ENCODE results near the gene INTS2.
"Not testable (repeated sequence)": the region's sequence is repeated elsewhere in the genome, so short reads cannot be mapped to it uniquely, and the experiment has no call there.

The INTS2 gene, protein sequence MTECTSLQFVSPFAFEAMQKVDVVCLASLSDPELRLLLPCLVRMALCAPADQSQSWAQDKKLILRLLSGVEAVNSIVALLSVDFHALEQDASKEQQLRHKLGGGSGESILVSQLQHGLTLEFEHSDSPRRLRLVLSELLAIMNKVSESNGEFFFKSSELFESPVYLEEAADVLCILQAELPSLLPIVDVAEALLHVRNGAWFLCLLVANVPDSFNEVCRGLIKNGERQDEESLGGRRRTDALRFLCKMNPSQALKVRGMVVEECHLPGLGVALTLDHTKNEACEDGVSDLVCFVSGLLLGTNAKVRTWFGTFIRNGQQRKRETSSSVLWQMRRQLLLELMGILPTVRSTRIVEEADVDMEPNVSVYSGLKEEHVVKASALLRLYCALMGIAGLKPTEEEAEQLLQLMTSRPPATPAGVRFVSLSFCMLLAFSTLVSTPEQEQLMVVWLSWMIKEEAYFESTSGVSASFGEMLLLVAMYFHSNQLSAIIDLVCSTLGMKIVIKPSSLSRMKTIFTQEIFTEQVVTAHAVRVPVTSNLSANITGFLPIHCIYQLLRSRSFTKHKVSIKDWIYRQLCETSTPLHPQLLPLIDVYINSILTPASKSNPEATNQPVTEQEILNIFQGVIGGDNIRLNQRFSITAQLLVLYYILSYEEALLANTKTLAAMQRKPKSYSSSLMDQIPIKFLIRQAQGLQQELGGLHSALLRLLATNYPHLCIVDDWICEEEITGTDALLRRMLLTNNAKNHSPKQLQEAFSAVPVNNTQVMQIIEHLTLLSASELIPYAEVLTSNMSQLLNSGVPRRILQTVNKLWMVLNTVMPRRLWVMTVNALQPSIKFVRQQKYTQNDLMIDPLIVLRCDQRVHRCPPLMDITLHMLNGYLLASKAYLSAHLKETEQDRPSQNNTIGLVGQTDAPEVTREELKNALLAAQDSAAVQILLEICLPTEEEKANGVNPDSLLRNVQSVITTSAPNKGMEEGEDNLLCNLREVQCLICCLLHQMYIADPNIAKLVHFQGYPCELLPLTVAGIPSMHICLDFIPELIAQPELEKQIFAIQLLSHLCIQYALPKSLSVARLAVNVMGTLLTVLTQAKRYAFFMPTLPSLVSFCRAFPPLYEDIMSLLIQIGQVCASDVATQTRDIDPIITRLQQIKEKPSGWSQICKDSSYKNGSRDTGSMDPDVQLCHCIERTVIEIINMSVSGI

DNA sequence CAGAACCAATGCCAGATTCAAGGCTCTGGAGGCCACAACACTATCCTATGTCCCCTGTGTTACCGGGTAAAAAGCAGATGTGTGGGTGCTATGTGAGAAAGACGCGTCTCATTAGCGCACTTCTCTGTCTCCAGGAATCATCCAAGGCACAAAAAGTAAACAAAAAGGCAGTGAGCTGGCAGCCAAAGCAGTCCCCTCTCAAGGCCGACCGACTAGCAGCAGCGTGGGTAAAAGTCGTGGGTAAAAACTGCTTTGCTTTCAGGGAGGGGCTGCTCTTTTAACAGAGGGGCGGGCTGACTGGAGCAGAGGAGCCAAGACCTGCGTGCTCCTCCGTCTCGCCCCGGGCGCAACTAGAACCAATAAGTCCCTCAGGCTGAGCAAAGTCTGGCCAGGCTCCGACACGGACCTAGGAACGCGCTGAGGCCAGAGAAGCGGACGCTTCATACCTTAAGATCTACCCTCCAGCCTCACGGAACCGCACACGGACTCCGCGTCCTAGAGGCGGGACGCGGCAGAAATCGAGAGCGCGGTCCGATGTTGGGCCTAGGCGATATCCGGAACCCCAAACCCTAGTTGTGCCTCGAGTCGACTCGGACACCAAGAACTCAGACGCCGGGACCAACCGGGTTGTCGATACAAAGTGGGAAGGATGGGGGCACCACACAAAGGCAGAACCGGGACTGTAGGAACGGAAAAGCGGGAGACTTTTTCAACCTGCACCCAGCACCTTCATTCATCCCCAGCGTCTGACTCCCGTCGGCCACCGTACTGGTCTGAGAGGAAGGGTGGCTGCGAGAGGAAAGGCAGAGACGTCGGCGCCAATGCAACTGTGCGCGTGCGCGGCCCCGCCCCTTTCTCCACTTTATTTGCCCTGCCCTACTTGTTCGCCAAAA lies at the start of gene INTS2:
TSS of gene INTS2 (minus strand) at position 775 of the 893 bp plus-strand sequence. CDS start 1,338 bp downstream, outside the sequence.
- DNase-seq (ENCODE audit: low spot score) = peak; percentile 93

DNA sequence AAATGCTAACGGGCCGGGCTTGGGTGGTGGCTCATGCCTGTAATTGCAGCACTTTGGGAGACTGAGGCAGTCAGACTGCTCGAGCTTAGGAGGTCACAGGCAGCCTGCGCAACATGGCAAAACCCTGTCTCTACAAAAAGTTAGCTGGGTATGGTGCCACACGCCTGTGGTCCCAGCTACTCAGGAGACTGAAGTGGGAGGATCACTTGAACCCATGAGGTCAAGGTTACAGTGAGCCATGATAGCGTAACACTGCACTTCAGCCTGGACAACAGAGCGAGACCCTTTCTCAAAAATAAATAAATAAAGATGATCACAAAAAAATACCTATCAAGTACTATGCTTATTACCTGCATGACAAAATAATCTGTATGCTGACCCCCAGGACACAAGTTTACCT lies 46.3 kb upstream of the INTS2 start:
- DNase-seq (ENCODE audit: low spot score) = no peak

DNA sequence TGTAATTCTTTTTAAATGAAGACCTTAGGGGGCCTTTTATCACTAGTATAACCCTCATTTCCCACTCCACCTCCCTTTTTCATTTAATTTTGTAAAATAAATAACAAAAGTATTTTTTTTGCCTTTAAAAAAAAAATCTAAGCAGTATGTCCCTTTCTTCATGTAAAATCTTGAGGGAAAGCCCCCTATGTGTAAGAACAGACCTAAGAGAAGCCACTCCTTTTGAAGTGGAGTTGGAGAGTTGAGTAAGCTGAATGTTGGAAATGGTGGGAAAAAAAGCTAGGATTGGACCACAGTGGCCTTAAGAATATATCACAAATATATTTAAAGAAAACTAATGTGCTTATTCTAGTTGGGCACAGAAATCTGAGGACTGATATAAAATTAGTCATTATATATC lies 44.5 kb upstream of the INTS2 start:
- DNase-seq (ENCODE audit: low spot score) = no peak

DNA sequence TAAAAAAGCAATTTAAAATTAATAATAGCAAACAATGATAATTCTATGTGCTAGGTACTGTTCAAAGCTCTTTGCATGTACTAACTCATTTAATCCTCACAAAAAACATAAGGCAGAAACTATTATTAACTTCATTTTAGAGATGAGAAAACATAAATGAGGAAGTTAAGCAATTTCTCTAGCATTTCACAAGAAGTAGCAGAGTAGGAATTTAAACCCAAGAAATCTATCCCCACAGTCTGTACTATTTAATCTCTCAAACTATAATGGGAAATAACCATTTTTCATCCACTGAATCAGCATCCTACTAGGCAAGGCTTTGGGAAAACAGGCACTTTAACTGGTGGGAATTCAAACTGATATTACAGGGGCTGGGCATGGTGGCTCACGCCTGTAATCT lies 42.2 kb upstream of the INTS2 start:
- no peak for DNase-seq (ENCODE audit: low spot score)

DNA sequence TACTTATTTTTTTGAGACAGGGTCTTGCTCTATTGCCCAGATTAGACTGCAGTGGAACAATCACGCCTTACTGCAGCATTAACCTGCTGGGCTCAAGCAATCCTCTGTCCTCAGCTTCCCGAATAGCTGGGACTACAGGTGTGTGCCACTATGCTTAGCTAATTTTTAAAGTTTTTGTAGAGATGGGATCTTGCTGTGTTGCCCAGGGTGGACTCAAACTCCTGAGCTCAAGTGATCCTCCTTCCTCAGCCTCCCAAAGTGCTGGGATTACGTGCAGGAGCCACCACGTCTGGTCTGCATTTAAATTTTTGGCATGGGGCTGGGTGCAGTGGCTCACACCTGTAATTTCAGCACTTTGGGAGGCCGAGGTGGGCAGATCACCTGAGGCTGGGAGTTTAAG lies 41.0 kb upstream of the INTS2 start:
- DNase-seq (ENCODE audit: low spot score) = no peak

DNA sequence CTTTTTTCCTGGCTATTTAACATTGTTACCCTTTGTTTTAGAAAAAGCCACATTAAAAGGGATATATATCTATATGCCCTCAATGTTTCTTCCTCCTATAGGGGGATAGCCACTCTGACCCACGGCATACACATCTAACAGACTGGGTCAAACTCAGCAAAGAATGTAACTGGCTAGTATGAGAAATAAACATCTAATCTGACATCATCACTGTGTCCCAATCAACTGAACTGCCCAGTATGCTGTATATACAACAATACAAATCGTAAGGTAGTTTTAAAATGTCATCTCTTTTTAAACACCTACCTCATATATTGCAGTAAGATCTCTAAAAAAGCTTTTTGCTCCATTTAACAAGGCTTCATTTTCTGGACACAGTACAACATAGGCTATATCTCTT lies 39.9 kb upstream of the INTS2 start:
- DNase-seq (ENCODE audit: low spot score) = no peak

DNA sequence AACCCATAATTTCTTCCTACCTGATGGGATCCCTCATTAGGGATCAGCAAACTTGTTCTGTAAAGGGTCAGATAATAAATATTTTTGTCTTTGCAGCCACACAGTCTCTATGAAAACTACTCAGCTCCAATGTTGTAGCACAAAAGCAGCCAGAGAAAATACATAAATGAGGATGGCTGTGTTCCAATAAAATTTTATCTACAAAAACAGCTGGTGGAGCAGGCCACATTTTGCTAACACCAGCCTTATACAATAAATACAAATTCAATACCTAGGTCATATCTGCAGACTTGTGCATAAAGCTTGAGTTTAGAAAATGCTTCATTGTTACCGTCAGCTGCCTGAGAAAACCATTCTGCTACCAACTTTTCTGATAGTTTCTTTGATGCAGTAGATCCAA lies 38.4 kb upstream of the INTS2 start:
- DNase-seq (ENCODE audit: low spot score) = no peak

DNA sequence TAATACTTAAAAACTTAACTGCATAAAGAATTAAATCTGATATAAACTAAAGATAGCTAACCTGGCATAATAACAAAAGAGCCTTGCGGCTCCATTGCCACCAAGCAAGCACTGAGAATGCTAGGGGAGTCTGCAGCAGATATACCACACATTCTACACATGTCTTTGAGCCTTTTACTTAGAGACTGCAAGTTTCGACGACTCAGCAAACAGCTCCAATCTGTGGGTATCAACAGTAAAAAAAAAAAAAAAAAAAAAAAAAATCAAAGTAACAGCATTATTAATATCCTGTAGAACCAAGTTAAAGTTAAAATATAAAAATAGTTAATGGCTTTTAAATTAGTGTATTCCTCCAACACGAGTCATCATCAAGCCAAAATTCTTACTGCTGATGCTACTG lies 27.8 kb upstream of the INTS2 start:
- DNase-seq (ENCODE audit: low spot score) = no peak

DNA sequence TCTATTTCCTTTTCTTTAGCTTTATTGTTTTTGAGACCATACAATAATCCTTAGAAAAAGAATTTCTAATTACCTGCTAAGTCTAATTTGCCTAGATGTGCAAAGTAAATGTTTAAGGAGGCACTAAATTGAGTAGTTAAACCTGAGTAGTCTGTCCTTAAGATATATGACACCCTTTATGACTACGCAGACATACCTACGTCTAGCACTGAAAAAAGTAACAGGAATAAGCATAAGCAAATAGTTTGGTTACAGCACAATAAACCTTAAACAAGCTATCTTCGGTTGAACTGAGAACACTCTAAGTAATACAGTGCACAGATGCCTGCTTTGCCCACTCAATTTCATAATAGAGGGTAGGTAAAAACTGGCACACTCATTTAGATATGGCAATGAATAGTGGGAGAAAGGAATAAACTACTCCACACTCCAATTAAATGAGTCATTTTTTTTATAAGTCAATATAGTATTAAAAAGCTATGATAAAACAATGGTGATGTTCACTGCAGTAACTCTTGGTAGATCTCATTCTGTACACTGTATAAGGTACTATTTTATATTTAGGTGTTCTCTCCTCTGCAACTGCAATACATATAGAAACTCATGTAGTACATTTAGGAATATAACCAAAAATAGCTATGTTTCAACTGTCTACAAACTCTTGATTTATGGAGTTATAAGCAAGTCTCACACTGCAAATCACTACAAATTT lies 19.7 kb upstream of the INTS2 start:
- no peak for DNase-seq (ENCODE audit: low spot score)

DNA sequence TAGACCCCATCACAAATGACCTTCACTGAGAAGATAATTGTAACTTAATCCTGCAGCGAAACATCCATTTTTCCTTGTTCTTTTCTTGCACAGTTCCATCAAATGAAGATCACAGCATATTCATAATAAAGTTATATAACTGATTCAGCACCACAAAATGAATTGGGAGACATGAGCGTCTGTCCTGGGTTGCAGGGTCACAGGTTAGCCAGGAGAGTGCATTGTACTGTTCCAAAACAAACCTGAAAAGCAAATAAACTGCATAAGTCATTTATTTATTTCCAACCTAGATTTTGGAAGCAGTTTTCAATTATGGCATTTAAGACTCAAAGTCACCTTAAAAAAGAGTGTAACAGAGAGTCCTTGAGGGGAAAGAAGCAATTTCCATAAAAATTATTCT lies 18.6 kb upstream of the INTS2 start:
- DNase-seq (ENCODE audit: low spot score) = no peak

DNA sequence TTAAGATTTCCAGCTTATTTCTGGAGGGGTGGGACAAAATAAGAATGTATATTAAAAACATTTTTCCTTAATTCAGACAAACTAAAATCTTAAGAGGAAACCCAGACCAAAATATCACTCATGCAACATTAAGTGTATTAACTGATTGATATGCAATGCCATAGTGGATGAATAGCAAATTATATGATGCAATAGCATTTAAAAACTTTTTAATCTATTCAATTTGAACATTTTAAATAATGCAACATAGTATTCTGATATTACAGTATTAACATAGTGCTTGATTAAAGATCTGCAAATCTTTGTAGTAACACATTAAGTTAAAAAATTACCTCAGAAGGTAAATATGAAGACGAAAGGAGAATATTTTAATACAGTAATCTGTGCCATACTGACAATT lies 15.3 kb upstream of the INTS2 start:
- no peak for DNase-seq (ENCODE audit: low spot score)

DNA sequence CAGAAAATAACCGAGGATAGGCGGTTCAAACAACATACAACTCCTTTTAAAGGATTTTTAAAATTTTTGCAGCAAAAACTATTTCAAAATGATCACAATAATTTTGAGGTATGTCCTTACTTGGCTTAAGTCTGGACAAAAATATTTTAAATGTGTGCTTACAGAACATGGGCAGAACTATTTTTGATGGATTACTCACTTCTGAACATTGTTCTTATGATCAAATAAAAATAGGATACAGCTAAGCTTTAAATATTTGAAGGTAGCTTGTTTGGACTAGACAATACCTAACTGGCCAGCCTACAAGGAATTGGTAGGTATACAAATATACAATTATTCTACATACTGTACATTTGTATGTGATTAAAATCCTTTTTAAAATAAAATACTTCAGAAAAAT lies 14.3 kb upstream of the INTS2 start:
- DNase-seq (ENCODE audit: low spot score) = no peak

DNA sequence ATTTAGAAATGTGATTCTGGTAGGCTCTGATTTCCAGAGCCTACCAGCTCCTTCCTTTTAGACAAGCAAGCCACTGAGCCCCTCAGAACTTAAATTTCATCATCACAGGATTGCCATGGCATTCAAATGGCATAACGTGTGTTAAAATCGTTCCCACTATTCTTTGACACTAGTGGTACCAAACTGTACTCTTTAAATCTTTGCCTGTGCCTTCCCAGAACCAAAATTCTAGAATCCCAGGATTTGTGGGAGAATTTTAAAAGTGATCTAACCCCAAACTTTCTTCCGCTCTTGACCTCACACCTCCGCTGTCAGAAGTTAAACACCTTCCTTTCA lies 287 bp upstream of the INTS2 start:
- DNase-seq (ENCODE audit: low spot score) = no peak

DNA sequence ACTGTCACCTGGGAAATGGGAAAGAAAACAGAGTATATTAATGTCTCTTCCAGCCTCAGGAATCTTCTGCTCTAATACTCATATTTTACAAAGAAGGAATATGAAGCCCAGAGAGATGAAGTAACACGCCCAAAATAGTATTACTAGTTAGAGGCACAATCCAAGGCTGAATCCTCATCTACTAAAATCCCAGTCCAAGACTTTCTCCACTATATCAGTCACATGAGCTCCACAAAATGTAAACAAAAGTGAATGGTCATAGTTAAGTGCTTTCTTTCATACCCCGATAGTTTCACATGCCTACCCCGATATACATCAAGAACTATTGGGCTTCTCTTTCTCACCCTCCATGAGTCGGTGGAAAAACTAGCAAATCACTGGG lies 965 bp downstream of the INTS2 start:
- peak; percentile 1 for DNase-seq (ENCODE audit: low spot score)

DNA sequence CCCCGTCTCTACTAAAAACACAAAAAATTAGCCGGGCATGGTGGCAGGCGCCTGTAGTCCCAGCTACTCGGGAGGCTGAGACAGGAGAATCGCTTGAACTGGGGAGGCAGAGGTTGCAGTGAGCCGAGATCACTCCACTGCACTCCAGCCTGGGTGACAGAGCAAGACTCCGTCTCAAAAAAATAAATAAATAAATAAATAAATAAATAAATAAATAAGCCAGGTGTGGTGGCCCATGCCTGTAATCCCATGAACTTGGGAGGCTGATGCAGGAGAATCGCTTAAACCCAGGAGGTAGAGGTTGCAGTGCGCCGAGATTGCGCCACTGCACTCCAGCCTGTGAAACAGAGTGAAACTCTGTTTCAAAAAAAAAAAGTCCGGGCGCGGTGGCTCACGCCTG lies 12.6 kb downstream of the INTS2 start:
- not testable (repeated sequence) for DNase-seq (ENCODE audit: low spot score)

DNA sequence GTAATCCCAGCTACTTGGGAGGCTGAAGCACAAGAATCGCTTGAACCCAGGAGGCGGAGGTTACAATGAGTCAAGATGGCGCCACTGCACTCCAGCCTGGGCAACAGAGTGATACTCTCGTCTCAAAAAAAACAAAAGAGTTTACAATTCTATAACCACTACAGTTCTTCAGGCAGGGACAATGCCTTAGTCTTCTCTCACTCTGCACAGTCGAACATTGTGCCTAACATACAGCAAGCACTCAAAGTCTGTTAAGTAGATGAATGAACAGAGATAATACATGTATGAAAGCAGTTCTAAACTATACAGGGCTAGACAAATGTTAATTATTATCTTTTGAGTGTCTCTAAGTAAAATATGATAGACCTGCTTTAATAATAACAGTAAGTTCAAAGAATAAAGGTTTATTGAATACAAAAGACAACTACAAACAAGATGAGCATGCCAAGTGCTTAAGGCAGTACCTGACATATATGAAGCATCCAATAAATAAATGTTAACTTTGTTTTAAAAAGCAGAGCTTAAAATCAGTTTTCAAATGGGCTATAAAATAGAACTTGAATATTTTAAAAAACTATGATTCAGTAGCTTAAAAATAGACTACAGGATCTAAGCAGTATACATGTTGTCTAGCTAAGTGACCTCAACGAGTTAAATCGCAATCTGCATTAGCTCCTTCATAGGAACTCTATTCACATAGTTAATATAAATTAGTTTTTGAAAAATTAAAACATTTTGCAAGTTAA lies 19.3 kb downstream of the INTS2 start:
- DNase-seq (ENCODE audit: low spot score) = no peak

DNA sequence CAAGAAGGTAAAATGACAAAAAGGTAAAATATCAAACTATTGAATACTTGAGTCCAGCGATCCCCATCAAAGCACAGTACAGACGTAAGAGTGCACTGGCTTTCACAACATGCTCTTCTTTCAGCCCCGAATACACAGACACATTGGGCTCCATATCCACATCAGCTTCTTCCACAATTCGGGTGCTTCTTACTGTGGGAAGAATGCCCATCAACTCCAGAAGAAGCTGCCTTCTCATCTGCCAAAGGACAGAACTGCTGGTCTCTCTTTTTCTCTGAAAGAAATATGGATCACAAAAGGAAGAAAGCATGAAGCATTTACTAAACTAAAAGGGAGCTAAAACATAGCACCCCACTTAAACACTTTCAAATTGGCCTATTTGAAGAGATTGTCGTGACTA lies 20.4 kb downstream of the INTS2 start:
- no peak for DNase-seq (ENCODE audit: low spot score)

DNA sequence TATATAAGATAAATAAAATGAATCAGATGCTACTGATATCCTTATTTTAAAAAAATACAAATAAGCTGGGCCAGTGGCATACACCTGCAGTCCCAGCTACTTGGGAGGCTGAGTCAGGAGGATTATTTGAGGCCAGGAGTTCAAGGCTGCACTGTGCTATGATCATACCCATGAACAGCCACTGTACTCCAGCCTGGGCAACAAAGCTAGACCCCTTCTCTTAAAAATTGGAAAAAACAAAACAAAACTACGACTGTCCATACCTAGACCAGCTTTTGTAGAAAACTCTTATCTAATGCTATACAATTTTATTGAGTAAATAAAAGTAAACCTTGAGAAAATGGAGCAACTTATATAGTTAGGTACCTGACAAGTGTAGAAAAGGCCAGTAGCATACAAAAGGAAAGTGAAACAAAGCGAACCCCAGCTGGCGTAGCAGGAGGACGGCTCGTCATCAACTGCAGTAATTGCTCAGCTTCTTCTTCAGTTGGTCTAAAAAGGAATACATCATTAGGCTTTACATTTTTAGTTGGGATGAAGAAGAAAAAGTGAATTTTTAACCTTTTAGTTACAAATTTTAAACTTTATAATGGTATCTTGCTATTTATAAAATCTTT lies 23.6 kb downstream of the INTS2 start:
- no peak for DNase-seq (ENCODE audit: low spot score)

DNA sequence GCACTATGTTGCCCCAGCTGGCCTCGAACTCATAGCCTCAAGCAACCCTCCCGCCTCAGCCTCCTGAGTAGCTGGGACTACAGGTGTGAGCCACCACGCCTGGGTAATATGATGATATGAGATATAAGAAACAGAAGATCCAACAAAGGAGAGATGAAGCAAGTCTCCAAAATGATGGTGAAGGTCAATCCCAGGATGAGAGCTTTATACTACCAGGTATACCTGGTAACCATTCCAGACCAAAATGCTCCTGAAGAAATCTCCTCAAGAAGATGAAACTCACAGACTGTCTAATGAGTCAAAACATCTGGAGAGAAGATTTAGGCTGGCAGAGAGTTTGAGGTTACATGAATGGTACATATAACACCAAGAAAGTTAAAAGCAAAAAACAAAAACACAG lies 24.5 kb downstream of the INTS2 start:
- no peak for DNase-seq (ENCODE audit: low spot score)

Data from kidney tubule cell (primary cell).